SU-DHL-6 (cell line): Measurements from ENCODE around the gene CA11.

Source experiments
- H2AFZ ChIP-seq: fragments of 200-600 bp; sonication (generic); 2 replicates; pipeline ENCODE4 v1.6.1; 2014; ENCODE audit warnings: low read depth, mild to moderate bottlenecking, moderate library complexity, mixed read lengths, antibody characterized with exemption, low read length; ENCODE audit not compliant: severe bottlenecking
- H3F3A ChIP-seq: fragments of 200-600 bp; shearing (Covaris generic); 2 replicates; pipeline ENCODE4 v1.6.0; 2016; ENCODE audit warnings: antibody characterized with exemption, mild to moderate bottlenecking; ENCODE audit not compliant: insufficient read depth
- H3K27ac ChIP-seq: fragments of 200-600 bp; sonication (generic); 2 replicates; pipeline ENCODE4 v1.5.1; 2016; ENCODE audit warnings: low read depth, mild to moderate bottlenecking, low read length, moderate library complexity, mixed read lengths
- H3K27me3 ChIP-seq: fragments of 200-600 bp; sonication (generic), shearing (Covaris generic); 2 replicates; pipeline ENCODE4 v1.6.0; 2014; ENCODE audit warnings: mild to moderate bottlenecking, low read length
- H3K36me3 ChIP-seq: fragments of 200-600 bp; sonication (generic); 2 replicates; pipeline ENCODE4 v1.6.1; 2014; ENCODE audit warnings: mild to moderate bottlenecking, low read length, mixed read lengths
- H3K4me2 ChIP-seq: fragments of 300-600, 200-600 bp; shearing (Covaris generic), sonication (generic); 2 replicates; pipeline ENCODE4 v1.6.0; 2014; ENCODE audit warnings: low read length, low read depth, mild to moderate bottlenecking; ENCODE audit not compliant: poor library complexity, severe bottlenecking
- H3K4me3 ChIP-seq: fragments of 200-600 bp; sonication (generic); 2 replicates; pipeline ENCODE4 v1.5.1; 2014; ENCODE audit warnings: antibody characterized with exemption, low read length, mild to moderate bottlenecking, mixed read lengths; ENCODE audit not compliant: insufficient read depth, poor library complexity, severe bottlenecking
- H3K79me2 ChIP-seq: fragments of 200-600 bp; sonication (generic); 2 replicates; pipeline ENCODE4 v1.6.1; 2014; ENCODE audit warnings: mild to moderate bottlenecking, low read length, moderate library complexity; ENCODE audit not compliant: insufficient read depth
- H3K9ac ChIP-seq: fragments of 200-600 bp; sonication (generic); 2 replicates; pipeline ENCODE4 v1.7.0; 2014; ENCODE audit warnings: mild to moderate bottlenecking, low read length
- H3K9me2 ChIP-seq: fragments of 200-600 bp; sonication (generic); replicated peaks from 2 replicates; pipeline ENCODE4 v1.6.1; 2014; ENCODE audit warnings: low read length; ENCODE audit not compliant: insufficient read depth
- H3K9me3 ChIP-seq: fragments of 200-600 bp; sonication (generic); 2 replicates; pipeline ENCODE4 v1.6.1; 2014; ENCODE audit warnings: low read length, mixed read lengths; ENCODE audit not compliant: insufficient read depth
- H4K20me1 ChIP-seq: fragments of 200-600 bp; sonication (generic); 2 replicates; pipeline ENCODE4 v1.6.1; 2014; ENCODE audit warnings: low read depth, mild to moderate bottlenecking, antibody characterized with exemption, low read length, moderate library complexity, mixed read lengths
- CTCF ChIP-seq: fragments of 200-600 bp; sonication (generic); IDR thresholded peaks from one replicate; pipeline ENCODE4 v1.5.1; 2017; ENCODE audit warnings: antibody characterized with exemption, mild to moderate bottlenecking, low read length, moderate library complexity; ENCODE audit not compliant: insufficient read depth, poor library complexity, severe bottlenecking
- EZH2phosphoT487 ChIP-seq: fragments of 200-600 bp; sonication (generic), shearing (Covaris generic); conservative IDR thresholded peaks from 2 replicates; pipeline ENCODE4 v1.6.1; 2018; ENCODE audit warnings: mild to moderate bottlenecking, antibody characterized with exemption, low read length, moderate library complexity, mixed read lengths

The CA11 gene

GRCh38 chr19:48618916-48619691 lies 26.9 kb downstream of the CA11 start, which contains the start of the genes RPL18 and SPHK2:
RPL18 (minus strand) TSS chr19:48619178; CDS start chr19:48619143, 35 bp downstream.
SPHK2 (plus strand) TSS chr19:48619506; CDS start chr19:48620515, 1,009 bp downstream.
- peak within 1 kb of the TSS; percentile 79 for H3K4me3 ChIP-seq
- peak within 1 kb of the TSS; percentile 92 for H3K9ac ChIP-seq
- H3K27me3 ChIP-seq, result no peaks in the 10 kb centered on the region
- H3K27ac ChIP-seq, result peak within 1 kb of the TSS; percentile 77
- H3F3A ChIP-seq, result peaks cover 26% of the 10 kb centered on the region
- H3K4me2 ChIP-seq, result peak within 1 kb of the TSS; percentile 92
- TF ChIP-seq CTCF (no peak), EZH2phosphoT487 (no peak)
- no peaks in the 10 kb centered on the region for H3K9me2 ChIP-seq
- H2AFZ ChIP-seq, result peak within 1 kb of the TSS; percentile 29
- peaks cover 14% of the 10 kb centered on the region for H4K20me1 ChIP-seq
- no peaks in the 10 kb centered on the region for H3K9me3 ChIP-seq
- peaks cover 16% of the 10 kb centered on the region for H3K36me3 ChIP-seq
- peaks cover 45% of the 10 kb centered on the region for H3K79me2 ChIP-seq

- Histone ChIP-seq H4K20me1 (peaks cover 14% of the 10 kb centered on the region), H3K4me2 (peak overlapping the region; percentile 87), H3K27me3 (no peaks in the 10 kb centered on the region), H3K79me2 (peaks cover 40% of the 10 kb centered on the region), H3K4me3 (peak overlapping the region; percentile 79), H3K9ac (peak overlapping the region; percentile 92), H3K36me3 (peaks cover 16% of the 10 kb centered on the region), H2AFZ (no peak overlapping the region), H3K9me2 (no peaks in the 10 kb centered on the region), H3K27ac (peak overlapping the region; percentile 69), H3K9me3 (no peaks in the 10 kb centered on the region), H3F3A (peaks cover 21% of the 10 kb centered on the region)
- TF ChIP-seq EZH2phosphoT487 (no peak), CTCF (no peak)
Observed at GRCh38 chr19:48618278-48618915, 27.6 kb downstream of the CA11 start.

GRCh38 chr19:48617146-48617937 lies 28.6 kb downstream of the CA11 start:
- H3K9me2 ChIP-seq, result no peaks in the 10 kb centered on the region
- peak overlapping the region; percentile 69; the same call in 1 of the 2 replicates for H3K27ac ChIP-seq
- TF ChIP-seq EZH2phosphoT487, result no peak
- H3K27me3 ChIP-seq, result no peaks in the 10 kb centered on the region
- peak overlapping the region; percentile 87 for H3K4me2 ChIP-seq
- no peak overlapping the region for H2AFZ ChIP-seq
- H3K9me3 ChIP-seq, result no peaks in the 10 kb centered on the region
- peaks cover 20% of the 10 kb centered on the region for H3F3A ChIP-seq
- H4K20me1 ChIP-seq, result peaks cover 14% of the 10 kb centered on the region
- H3K79me2 ChIP-seq, result peaks cover 39% of the 10 kb centered on the region
- peak overlapping the region; percentile 79 for H3K4me3 ChIP-seq
- peaks cover 16% of the 10 kb centered on the region for H3K36me3 ChIP-seq
- peak overlapping the region; percentile 92 for H3K9ac ChIP-seq
